Pons (tissue), 1 donor: Measurements from ENCODE around the gene METRN.

ENCODE experiments used
- DNase-seq: peaks from one replicate; pipeline ENCODE4 v3.0.0-alpha.2; 2016; ENCODE audit warnings: low spot score

The METRN gene

DNA sequence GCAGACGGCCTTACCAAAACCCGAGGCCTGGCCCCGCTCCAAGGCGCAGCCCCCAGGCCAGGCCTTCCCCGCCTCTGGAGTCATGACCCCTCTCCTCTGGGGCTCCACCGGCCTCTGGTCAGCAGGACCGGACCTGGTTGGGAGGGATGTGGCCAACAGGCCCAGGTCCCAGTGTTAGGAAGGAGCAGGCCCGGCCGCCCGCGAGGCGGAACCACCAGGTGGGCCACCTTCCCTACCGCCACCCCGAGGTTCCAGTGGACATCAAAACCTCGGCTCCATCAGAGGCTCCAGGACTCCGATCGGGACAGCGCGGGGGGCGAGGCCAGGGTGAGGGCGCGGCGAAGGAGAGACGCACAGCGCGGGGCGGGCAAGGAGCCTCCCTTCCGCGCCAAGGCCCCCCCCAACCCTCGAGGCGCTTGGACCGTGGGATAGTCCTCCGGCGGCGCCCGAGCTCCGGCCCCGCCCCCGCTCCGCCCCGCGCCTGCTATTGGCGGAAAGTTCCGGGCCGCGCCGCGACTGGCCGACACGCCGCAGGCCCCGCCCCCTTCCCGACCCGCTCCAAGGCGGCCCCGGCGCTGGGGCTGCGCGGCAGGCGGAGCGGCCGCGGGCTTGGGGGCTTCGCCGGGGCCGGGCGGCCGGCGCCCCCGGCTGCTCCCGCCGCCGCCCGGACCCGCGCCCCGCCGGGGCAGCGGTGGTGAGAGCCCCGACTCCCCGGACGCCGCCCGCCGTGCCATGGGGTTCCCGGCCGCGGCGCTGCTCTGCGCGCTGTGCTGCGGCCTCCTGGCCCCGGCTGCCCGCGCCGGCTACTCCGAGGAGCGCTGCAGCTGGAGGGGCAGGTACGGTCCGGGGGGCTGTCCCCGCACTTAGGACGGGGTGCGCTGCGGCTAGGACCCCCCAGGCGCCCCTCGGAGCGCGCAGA lies at the start of gene METRN:
Gene METRN (plus strand): TSS at position 561 of the 919 bp plus-strand sequence. CDS start 172 bp downstream, at position 733.
- DNase-seq, result peak; percentile 80

DNA sequence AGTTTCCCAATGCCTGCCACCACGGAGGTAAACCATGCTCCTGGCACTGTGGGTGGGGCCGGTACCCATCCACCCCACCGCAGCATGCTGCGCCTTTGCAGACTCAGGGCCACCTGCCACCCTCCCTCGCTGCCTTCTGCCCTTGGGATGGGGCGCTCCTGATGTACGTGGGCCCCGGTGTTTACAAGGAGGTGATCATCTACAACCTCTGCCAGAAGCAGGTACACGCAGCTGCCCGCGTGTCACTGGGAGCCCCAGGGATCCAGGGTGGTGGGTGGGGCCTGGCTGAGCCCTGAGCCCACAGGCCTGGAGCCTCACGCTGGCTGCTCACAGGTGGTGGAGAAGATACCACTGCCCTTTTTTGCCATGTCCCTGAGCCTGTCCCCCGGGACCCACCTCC lies 48.3 kb upstream of the METRN start:
- DNase-seq, result no peak

DNA sequence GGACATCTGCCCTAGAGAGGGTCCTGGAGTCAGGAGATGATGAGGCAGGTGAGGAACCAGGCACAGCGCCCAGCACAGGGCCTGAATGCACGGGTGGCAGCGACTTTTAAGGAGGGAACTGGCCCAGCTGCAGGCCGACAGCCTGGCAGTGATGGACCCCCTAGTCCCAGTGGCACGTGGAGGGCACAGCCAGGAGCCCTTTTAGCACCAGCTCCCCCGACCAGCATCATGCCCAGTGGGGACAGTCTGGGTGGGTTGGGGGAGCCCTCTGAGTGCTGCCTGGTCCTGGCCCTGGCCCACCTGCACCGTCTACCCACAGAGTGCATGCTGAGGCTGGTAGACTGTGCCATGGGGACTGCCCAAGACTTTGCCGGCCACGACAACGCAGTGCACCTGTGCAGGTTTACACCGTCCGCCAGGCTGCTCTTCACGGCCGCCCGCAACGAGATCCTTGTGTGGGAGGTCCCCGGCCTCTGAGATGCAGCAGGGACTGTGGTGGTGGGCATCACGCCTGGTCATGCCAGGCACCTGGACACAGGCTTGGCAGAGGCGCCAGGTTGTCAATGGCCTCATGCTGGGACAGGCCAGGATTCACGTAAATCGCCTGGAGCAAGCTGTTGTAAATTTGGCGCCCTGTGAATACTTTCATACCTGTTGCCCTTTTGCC lies 47.7 kb upstream of the METRN start:
- DNase-seq, result no peak

DNA sequence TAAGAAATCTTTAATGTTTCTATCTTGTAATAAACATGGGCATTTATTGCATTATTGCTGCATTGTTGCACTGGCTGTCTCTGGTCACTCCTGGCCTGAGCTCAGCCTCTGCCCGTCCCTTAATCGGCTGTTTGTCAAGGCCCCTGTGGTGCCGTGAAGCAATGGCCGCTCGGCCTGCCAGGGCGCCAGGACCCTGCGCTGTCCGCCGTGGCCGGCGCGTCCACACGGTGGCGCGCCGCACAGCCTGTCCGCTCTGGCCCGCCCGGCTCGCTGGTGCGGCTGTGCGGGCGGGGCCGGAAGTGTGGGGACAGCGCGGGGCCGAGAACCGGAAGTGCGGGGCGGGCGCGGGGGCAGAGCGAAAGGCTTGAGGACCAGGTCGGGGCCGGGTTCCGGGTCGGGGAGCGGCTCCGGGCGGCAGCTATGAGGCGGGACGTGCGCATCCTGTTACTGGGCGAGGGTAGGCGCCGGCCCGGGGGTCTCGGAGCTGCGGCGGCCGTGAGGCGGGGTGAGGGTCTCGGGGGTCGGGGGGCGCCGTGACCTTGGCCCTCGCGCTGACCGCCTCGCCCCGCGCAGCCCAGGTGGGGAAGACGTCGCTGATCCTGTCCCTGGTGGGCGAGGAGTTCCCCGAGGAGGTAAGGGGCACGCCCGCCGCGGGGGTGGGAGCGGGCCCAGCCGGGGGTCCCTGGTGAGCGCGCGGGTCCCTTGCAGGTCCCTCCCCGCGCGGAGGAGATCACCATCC lies 47.0 kb upstream of the METRN start, which contains the start of gene RHOT2:
Gene RHOT2 (plus strand): TSS at position 353 of the 739 bp plus-strand sequence. CDS start 68 bp downstream, at position 421.
- peak; percentile 83 for DNase-seq

DNA sequence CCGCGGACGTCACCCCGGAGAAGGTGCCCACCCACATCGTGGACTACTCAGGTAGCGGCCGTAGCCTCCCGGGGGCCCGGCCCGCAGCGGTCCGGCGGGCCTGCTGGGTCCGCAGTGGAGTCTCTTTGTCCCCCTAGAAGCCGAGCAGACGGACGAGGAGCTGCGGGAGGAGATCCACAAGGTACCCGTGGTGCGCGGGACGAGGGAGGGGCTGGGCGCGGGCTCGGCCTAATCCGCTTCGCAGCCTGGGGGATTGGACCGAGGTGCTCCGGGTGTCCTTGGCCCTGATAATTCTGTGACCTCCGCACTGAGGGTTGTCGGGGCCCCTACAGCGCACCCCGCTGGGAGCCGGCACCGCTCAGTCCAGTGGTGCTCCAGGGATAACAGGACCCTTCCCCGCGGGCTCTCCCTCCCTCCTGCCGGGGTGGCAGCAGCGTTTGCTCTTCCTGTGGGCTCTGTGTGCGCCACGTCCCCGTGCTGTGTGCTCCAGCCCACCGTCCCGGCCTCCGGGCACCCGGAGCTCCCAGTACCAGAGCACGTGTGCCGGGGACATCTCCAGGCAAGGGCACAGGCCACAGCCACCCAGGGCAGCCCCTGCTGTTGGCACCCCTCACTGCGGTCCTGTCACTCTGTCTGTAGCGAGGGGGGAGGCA lies 46.3 kb upstream of the METRN start:
- no peak for DNase-seq

DNA sequence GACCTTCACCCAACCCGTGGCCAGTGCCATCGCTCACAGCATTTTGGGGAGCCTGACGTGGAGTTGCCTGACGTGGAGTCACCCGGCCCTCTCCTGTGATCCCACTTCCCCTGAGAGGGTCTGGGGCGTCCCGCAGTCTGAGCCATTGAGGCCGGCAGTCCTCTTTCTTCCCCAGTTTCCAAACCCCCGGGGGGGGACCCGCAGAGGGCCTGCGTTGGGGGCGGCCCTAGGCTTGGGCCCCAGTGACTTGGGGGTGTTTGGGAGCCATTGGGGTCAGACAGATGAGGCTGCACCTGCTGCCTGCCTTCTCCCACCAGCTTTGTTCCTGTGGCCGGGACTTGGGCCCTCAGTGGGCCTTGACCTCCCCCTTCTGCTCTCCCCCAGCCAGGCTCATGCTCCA lies 45.3 kb upstream of the METRN start:
- no peak for DNase-seq

DNA sequence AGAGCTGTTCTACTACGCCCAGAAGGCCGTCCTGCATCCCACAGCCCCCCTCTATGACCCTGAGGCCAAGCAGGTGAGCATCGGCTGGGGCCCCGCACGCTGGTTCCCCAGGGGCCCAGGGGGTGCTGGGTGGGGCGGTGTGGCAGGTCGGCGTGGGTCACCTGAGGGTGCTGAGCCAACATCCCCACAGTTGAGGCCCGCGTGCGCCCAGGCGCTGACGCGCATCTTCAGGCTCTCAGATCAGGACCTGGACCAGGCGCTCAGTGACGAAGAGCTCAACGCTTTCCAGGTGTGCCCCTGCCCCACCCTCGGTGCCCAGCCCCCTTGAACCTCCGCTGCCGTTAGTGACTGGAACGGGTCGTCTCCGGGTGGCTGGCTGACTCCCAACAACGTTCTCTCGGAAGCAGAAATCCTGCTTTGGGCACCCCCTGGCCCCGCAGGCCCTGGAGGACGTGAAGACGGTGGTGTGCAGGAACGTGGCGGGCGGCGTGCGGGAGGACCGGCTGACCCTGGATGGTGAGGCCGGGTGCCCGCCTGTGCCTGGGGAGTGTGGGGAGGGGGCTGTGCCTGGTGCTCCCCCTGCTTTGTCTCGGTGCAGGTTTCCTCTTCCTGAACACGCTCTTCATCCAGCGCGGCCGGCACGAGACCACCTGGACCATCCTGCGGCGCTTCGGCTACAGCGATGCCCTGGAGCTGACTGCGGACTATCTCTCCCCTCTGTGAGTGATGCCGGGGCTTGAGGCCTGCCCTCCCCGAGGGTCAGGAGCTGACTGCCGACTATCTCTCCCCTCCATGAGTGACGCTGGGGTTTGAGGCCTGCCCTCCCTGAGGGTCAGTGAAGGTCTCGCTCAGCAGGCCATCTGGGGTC lies 44.2 kb upstream of the METRN start:
- DNase-seq, result no peak

DNA sequence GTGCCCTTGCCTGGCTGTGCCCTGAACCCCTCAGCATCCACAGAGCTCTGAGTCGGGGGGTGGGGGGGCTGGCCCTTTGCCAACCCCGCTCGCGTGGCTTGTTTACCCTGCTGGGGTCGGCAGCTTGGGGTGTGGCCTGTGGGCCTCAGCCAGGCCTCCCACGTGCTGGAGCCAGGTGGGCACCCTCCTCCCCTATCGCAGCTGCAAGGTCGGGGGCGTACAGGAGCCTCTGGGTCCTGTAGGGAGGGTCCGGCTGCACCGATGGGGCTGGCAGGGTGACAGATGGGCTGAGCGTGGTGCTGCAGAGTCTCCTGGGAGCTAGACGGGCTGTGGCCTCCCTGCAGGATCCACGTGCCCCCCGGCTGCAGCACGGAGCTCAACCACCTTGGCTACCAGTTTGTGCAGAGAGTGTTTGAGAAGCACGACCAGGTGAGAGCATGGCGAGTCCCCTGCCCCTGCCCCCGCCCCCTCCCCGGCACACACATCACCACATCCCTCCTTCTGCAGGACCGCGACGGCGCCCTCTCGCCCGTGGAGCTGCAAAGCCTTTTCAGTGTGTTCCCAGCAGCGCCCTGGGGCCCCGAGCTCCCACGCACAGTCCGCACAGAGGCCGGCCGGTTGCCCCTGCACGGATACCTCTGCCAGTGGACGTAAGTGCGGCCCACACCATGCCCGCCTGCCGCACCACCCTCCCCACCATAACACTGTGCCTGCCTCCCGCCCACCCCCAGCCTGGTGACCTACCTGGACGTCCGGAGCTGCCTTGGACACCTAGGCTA lies 43.4 kb upstream of the METRN start:
- DNase-seq, result no peak

DNA sequence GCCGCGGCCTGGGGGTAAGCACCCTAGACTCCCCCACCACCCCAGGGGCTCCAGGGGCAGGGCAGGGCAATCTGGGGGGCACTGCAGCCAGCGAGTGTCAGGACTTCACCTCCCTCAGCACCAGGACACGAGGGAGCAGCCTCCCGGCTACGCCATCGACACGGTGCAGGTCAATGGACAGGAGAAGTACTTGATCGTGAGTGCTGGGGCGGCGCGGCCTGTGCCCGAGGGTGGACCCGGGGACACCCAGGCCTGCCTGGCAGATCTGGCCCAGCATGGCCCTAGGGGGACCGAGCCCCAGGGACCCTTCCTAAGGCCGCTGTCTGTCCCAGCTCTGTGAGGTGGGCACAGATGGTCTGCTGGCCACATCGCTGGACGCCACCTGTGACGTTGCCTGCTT lies 42.5 kb upstream of the METRN start:
- DNase-seq, result no peak

DNA sequence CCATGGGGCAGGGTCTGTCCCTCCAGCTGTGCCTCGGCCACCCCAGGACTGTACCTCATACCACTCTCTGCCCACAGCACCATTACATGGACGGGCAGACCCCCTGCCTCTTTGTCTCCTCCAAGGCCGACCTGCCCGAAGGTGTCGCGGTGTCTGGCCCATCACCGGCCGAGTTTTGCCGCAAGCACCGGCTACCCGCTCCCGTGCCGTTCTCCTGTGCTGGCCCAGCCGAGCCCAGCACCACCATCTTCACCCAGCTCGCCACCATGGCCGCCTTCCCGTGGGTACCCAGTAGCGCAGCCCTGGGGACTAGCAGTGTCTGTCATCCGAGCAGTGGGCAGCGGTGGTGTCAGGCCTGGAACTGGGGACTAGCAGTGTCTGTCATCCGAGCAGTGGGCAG lies 42.1 kb upstream of the METRN start:
- DNase-seq, result no peak

DNA sequence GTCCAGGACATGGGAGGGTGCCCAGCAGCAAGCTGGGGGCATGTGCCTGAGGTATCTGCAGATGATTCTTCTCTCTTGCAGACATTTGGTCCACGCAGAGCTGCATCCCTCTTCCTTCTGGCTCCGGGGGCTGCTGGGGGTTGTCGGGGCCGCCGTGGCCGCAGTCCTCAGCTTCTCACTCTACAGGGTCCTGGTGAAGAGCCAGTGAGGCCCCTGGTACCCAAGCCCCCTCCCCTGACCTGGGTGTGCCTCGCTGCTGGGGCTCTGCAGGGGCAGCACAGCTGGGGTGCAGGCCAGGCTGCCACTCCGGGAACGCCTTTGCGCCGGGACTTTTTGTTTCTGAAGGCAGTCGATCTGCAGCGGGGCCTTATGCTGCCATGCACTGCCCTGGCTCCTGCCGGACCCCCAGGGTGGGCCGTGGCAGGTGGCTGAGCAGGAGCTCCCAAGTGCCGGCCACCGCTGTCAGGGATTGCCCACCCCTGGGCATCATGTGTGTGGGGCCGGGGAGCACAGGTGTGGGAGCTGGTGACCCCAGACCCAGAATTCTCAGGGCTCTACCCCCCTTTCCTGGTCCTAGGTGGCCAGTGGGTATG lies 41.4 kb upstream of the METRN start:
- no peak for DNase-seq

DNA sequence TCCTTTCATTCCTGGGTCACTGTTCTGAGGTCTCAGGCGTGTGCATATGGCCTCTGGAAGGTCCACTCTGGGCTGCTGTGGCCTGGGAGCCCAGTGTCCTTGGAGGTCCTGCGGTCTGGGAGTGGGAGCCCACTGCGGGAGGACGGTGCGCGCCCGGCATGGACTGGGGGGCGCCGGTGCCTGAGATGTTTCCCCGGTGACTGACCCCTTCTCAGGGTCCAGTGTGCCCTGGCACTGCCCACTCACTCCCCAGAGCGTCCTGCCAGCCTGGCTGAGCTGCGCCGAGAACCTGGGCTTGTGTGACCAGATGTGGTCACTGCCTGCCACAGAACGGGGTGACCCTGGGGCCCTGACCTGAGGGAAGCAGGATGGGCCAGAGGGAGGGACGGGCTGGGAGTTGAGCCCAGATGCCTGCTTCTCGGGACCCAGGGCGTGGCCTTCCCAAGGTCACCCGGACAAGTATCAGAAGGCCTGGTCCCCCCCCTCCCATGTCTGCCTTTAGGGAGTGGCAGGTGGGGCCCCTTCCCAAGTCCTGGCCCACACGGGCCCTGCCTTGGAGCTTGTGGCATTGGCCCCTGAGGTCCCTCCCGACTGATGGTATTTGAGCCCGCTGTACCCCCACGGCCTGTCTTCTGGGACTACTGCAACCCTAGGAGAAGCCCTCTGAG lies 40.6 kb upstream of the METRN start:
- DNase-seq, result no peak

DNA sequence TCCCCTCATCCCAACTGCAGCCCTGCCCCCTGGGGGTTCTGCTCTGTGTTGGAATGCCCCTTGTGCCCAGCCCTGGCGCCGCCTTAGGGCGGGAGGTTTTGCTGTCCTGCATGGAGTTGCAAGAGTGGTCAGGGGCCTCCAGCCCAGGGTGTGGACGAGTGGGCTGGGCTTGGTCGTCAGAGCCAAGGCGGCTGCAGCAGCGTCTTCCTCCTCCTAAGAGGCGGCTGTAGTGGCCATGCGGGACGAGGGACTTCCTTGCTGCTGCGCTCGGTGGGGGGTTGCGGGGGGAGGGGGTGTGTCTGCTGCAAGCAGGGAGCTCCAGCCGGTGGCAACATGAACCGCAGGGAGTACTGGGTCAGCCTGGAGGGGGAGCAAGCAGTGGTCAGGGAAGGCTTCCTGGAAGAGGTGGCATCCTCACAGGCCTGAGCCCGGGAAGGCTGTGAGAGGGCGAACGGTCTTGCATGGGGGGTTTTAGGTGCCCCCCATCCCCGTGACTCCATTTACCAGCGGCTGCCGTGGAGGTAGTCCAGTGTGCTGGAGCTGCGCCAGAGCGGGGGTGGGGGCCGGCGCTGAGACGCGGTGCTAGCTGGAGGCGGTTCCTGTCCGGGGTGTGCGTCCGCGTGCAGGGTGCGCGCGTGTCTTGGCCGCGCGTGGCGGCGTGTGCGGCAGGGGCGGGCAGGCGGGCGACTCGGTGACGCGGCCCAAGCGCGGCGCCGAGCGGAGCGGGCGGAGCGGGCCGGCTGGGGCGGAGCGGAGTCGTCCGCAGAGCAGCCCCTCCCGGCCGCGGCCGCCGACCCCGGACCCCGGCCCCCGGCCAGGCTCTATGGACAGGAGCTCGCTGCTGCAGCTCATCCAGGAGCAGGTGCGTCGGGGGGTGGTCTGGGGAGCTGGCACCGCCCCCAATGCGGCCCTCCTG lies 39.7 kb upstream of the METRN start, which contains the start of gene RHBDL1:
Gene RHBDL1 (plus strand): TSS at position 704 of the 916 bp plus-strand sequence. CDS start 120 bp downstream, at position 824.
- DNase-seq, result no peak

DNA sequence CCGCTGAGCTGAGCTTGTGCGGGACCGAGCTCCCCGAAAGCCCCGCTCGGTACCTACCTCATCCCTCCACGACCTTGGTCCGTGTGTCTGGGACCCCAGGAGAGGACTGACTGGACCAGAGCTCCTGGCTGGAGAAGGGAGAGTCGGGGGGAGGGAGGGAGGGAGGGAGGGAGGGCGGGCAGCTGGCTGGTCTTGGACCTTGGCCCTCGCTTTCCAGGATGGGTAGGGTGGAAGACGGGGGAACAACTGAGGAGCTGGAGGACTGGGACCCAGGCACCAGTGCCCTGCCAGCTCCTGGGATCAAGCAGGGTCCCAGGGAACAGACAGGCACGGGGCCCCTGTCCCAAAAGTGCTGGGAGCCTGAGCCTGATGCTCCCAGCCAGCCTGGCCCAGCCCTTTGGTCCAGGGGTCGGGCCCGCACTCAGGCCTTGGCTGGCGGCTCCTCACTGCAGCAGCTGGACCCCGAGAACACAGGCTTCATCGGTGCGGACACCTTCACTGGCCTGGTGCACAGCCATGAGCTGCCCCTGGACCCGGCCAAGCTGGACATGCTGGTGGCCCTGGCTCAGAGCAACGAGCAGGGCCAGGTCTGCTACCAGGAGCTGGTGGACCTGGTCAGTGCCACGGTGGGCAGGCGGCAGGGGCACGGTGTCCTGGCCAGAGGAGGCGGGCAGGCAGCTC lies 38.9 kb upstream of the METRN start:
- DNase-seq, result no peak

DNA sequence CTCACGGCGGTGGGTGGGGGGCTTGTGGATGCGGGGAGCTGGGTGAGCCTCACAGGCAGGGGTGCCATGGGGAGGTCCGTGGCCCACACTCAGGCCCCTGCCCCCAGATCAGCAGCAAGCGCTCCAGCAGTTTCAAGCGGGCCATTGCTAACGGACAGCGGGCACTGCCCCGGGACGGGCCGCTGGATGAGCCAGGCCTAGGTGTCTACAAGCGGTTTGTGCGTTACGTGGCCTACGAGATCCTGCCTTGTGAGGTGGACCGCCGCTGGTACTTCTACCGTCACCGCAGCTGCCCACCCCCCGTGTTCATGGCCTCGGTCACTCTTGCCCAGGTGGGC lies 38.4 kb upstream of the METRN start:
- DNase-seq, result no peak

DNA sequence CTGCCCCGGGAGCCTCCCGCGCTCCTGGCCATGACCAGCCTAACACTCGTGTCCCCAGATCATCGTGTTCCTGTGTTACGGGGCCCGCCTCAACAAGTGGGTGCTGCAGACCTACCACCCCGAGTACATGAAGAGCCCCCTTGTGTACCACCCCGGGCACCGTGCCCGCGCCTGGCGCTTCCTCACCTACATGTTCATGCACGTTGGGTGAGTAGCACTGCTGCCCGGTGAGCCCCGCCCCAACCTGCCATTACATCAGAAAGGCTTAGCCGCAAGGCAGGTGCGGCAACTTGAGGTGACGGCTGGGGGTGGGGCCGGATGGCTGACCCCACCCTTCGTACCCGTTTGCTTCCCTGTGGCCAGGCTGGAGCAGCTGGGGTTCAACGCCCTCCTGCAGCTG lies 38.0 kb upstream of the METRN start:
- DNase-seq, result no peak
